ENCODE data around the gene FRMD7.

DNA sequence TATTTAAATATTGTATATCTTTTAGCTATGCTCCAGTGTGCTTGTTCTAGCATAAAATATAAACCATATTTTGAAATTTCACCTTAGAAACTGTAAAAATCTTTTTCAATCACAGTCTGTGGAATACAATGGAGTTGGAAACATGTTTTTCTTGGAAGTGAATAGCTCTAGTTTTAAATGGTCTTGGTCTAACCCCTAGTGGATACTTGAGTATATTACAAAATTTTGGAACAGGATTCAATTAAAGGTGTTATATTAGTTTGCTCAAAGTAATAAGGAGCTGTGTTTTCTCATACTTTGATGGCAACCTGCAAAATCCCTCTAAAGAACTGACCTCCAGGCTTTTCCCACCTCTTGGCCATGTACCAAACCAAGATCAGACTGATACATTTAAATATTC is 56.6 kb downstream of the FRMD7 start:
- TF ChIP-seq, protein P1, sequence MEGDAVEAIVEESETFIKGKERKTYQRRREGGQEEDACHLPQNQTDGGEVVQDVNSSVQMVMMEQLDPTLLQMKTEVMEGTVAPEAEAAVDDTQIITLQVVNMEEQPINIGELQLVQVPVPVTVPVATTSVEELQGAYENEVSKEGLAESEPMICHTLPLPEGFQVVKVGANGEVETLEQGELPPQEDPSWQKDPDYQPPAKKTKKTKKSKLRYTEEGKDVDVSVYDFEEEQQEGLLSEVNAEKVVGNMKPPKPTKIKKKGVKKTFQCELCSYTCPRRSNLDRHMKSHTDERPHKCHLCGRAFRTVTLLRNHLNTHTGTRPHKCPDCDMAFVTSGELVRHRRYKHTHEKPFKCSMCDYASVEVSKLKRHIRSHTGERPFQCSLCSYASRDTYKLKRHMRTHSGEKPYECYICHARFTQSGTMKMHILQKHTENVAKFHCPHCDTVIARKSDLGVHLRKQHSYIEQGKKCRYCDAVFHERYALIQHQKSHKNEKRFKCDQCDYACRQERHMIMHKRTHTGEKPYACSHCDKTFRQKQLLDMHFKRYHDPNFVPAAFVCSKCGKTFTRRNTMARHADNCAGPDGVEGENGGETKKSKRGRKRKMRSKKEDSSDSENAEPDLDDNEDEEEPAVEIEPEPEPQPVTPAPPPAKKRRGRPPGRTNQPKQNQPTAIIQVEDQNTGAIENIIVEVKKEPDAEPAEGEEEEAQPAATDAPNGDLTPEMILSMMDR (IDR thresholded peaks at IDR 0.05), result peak in 3 of 4 experiments; percentile 8 to 33 (median 21)
- TF ChIP-seq POLR2AphosphoS5 (IDR thresholded peaks at IDR 0.05) (no peak), POLR2A (IDR thresholded peaks at IDR 0.05) (no peak), EP300 (IDR thresholded peaks at IDR 0.05) (no peak)

Data from gastroesophageal sphincter (tissue), 3 donors.